ENCODE measurements around the gene CTSL. TPM values are rescaled to one million over a fixed set of nuclear protein-coding genes. Genes with fewer than 3 reads are reported as not detected.

CTSL gene
- total RNA-seq, 4 donors from 2014 or later, result 160 to 932 (median 321) TPM

DNA sequence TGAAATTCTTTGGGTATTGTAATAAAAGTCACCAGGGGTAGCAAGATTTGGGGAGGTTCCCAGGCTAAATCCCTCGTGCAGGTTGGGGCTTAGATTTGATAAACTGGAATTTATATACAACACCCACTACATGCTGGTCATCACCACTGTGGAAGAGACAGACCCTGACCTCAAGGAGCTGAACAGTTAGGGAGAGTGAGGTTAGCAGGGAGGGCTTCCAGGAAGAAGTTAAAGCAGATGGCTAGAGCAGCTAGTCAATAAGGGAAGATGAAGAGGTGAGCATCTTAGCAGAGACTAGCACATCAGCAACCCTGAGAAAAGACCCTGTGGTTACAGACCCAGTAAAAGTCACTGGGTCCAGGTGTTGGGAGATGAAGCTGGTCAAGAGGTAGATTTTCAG lies 6.4 kb downstream of the CTSL start:
- ATAC-seq (ENCODE audit: low FRiP score) (no peak), DNase-seq (ENCODE audit: low spot score) (no peak)
- no peak for TF ChIP-seq CTCF (IDR thresholded peaks at IDR 0.05)

GRCh38 chr9:87732756-87733155 lies 6.8 kb downstream of the CTSL start:
- no peak for DNase-seq (ENCODE audit: low spot score)
- ATAC-seq (ENCODE audit: low FRiP score), result peak; percentile 34
- TF ChIP-seq CTCF (IDR thresholded peaks at IDR 0.05), result no peak

DNA sequence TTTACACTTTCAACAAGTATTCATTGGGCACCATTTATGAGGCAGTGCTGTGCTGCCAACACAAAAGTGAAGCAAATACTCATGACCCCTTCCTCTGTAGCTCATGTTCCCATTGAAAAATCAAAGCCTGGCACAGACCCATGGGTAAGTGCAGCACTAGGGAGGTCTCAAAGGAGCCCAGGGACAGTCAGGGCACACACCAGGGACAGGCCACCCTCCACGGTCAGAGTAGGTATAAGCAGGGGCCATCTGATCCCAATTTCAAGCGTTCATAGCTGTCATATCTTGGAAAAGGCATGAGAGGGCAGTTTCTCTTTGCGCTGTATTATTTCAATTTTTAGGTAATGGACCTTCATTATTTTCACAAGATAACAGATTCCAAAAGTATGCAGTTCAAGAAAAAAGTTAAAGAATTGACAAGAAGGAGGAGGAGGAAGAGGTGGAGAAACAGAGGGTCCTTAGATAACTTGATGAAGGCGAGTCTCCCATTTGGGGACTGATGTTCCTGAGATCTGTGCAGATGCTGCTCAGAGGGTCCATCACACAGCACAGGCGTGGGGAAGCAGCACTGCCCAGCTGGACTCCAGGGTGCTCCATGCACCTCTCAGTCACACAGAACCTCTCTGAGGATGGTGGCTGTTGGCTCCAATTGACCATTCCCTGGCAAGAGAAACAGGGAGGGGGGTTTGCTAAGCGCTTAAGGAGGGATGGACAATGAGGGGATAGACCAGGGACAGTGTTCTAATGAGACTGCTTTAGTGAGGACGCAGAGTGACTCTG lies 7.5 kb downstream of the CTSL start:
- no peak for TF ChIP-seq CTCF (IDR thresholded peaks at IDR 0.05)
- no peak for DNase-seq (ENCODE audit: low spot score)
- ATAC-seq (ENCODE audit: low FRiP score), result peak; percentile 43

DNA sequence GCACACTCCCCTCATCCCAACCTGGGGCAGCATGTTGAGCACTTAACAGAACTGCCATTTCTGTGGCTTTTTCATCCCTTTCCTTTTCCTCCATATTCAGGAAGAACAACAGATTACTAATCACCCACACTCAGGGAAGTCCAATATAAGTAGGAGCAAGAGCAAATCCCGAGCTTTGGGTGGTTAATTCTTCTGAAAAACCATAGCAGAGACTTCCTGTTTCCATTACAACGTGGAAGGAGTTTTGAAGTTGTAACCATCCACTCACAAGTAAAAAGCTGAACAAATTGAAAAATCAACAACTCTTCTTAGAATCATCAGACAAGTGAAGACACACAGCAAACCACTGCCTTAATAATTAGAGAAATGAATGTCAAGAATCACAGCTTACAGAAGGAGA lies 8.2 kb downstream of the CTSL start:
- no peak for ATAC-seq (ENCODE audit: low FRiP score)
- no peak for DNase-seq (ENCODE audit: low spot score)
- TF ChIP-seq CTCF (IDR thresholded peaks at IDR 0.05), result no peak

DNA sequence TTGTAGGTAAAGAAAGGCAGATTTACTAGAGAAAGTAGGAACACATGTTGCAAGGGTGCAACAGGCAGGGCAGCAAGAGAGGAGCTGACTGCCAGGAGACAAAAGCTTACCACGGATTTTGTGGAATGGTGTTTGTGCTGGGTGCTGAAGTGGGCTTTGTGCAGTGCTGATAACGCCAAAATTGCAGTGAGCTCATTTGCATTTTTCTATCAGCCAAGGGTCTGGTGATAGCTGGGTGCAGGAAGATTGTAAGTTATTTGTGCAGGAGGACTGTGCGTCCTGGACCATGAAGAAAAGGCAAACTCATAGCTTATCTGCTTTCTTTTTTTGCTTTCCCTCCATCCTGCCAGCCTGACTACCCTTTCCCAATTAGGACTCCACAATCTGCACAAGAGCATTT lies 13.6 kb downstream of the CTSL start:
- no peak for DNase-seq (ENCODE audit: low spot score)
- no peak for TF ChIP-seq CTCF (IDR thresholded peaks at IDR 0.05)
- no peak for ATAC-seq (ENCODE audit: low FRiP score)

DNA sequence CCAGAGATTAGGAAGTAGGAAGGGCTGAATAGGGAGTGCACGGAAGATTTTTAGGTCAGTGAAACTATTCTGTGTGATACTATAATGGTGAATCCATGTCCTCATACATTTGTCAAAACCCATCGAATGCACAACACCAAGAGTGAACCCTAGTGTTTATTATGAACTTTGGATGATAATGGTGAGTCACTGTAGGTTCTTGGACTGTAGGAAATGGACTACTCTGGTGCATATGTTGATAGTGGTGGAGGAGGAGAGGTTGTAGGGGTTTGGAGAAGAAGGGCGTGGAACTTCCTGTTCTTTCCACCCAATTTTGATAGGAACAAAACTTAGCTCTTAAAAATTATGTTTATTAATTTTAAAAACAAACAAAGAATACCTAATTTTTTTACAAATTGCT lies 14.3 kb downstream of the CTSL start:
- no peak for ATAC-seq (ENCODE audit: low FRiP score)
- DNase-seq (ENCODE audit: low spot score), result no peak
- TF ChIP-seq CTCF (IDR thresholded peaks at IDR 0.05), result no peak

- no peak for ATAC-seq (ENCODE audit: low FRiP score)
- no peak for TF ChIP-seq CTCF (IDR thresholded peaks at IDR 0.05)
These were observed 15.4 kb downstream of the CTSL start for GRCh38 chr9:87741326-87741725.

More at GRCh38 chr9:87741326-87741725, 15.4 kb downstream of the CTSL start:
- no peak for DNase-seq (ENCODE audit: low spot score)
